ENCODE results near the gene DUOXA1.
"Not testable (repeated sequence)": the region's sequence is repeated elsewhere in the genome, so short reads cannot be mapped to it uniquely, and the experiment has no call there.

The DUOXA1 gene

DNA sequence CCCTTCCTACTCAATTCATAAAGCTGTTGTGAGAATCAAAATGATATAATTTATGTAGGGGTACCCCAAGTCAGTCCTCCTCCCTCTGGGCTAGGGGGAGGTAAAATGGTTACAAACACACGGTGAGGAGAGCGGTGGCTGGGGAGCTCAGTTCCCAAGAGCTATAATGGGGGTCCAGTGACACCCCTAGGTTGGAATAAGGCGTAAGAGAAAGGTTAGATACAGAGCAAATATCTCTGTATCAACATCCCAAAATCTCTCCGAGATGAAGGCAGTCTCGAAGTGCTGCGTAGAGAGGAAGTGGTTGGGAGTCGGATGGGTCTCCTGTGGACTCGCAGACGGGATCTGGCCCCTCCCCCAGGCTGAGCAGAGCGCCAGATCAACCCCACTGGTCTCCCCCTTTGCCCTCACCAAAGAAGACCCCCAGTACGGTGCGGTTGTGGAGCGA is 17.5 kb downstream of the DUOXA1 start:
- no peak for DNase-seq

DNA sequence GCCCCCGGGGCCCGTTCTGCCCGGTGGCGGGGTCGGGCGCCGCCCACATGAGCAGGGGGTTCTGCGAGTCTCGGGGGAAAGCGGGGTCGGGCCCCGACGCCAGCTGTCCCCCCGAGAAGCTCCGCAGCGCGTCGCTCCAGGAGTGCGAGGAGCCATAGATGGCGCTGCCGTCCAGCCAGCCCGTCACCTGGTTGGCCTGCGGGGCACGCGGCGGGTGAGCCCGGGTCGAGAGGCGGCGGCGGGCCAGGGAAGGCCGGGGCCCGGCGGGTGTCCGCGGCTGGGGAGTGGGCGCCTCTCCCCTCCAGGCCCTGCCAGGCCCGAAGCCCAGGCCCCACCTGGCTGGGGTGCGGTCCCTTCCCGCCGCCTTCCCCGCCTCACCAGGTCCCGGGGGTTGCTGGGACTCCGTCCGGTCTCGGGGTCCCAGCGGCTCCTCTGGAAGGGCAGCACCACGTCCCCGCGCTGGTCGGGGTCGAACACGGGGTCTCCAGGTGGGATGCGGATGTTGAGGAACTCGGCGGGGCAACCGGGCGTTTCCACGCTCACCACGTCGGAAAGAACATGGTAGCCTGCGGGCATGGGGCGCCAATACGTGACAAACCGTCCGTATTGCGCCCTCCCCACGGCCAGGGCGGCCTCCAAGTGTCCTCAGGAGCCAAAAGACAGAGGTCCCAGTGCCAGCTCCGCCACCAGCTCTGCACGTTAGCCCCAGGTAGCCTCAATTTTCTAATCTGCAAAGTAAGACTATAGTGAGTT is 18.1 kb downstream of the DUOXA1 start:
- no peak for DNase-seq

DNA sequence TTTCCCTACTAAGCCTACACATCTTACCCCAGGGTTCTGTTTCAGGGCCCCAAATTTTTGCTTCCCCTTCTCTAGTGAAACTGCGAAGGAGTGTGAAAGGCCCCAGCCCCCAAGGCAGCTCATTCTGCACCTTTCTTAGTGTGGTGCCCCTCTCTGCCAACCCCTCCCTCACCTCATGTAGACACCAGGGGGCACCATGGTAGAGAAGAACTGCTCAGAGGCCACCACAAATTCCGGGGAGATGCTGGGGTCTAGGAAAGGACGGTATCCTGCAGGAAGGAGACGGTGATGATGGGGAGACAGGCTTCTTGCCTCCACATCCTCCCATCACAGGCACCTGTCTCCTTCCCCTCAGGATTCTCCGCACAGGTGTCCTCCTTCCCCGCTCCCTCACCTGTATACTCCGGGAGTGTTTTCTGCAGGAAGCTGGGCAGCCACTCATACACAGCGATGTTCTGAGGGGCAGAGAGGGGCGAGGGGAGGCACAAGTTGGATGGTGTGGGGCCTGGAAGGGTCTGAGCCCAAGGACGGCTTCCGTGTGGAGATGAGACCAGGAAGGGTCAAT is 19.3 kb downstream of the DUOXA1 start:
- DNase-seq: no peak

DNA sequence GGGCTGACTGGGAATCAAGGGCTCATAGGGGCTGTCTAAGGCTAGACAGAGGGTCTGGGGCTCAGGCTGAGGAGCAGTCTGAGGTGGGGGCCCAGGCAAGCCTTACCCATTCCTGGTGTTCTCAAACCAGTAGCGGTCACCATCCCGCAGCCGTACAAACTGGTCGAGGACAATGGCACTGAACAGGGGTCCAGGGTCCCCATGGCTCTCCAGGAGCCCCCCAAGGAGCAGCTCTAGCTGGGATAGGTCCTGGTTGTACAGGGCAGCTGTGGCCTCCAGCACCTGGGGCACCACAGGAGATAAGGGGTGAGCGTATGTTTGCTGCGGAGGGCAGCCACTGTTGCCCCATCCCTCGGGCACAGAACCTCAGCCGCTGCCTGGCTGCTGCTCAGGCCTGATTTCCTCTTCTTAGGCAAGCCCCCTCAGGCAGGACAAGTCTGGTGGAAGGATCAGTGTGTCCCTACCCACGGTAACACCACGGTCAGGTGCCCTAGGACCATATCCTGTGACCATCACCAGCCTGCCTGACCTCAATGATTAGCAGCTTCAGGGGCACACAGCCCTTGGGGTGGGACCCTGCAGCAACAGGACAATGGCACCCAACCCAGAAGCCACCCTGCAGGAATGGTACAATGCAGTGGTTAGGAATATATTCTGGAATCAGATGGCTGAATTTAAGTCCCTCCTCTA is 21.6 kb downstream of the DUOXA1 start:
- DNase-seq: no peak

DNA sequence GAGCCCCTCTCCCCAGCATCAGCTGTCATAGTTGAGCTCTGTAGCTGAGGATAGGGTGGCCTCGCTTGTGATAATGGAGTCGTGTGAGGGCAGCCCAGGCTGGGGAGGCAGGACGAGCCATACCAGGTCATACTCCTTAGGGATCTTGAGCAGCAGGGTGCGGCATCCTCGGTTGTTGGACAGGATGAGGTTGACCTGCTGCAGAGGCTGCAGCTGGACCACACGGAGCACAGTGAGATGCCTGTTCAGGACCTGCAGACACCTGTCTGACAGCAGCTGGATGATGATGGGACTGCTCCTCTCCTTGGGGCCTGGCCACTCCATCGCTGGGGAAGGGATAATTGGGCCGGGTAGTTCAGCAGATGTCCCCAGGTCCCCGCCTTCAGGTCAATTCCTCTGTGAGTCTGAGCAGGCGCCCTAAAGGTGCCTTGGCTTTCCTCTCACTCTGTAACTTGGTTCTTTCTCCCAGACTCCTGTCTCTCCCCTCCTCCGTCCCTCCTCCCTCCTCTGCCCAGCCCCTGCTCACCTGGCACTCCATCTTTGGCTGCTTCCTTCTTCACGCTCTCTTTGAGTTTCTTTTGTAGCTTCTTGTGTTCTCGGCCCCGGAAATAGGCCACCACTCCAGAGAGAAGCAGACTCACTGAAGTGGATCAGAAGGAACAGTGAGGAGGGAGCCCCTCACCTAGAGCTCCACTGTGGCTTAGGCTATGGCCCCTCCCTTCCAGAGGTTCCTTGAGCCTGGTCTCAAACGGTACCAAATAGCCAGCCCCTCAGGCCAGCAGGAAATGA is 23.5 kb downstream of the DUOXA1 start:
- DNase-seq: no peak

DNA sequence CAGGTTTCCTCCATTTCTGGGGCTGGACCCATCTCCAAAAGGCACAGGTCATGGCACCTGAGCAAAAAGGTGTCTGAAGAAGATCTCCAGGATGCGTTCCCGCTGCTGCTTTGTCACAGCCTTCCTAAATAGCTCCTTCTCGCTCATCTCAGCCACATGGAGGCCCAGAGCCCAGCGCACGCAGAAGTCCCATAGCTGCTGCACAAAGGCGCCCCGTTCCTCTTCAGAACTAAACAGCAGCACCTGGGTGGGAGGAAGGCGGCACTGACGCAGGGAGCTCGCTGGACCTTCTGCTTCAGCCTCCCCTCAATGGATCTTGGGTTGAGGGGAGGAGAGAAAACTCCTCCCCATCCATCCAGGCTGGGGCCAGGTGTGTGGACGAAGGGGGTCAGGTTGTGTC is 24.1 kb downstream of the DUOXA1 start:
- DNase-seq: no peak

DNA sequence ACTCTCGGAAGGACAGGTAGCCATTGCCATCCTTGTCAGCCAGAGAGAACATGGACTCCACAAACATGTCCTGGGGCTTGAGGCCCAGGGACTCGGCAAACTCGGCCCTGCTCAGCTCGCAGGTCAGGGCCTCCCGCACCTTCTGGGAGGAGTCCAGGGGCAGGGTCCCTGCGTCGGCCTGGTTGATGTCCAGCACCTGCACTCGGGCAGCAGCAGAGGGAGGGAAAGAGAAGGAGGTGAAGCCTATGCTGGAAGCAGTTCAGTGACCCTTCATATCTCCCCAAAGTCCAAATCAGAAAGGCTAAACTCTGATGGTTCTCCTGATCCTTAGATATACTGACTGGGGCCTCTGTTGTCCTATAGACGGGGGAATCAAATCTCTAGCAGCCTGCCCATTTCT is 25.5 kb downstream of the DUOXA1 start:
- DNase-seq: not testable (repeated sequence)

DNA sequence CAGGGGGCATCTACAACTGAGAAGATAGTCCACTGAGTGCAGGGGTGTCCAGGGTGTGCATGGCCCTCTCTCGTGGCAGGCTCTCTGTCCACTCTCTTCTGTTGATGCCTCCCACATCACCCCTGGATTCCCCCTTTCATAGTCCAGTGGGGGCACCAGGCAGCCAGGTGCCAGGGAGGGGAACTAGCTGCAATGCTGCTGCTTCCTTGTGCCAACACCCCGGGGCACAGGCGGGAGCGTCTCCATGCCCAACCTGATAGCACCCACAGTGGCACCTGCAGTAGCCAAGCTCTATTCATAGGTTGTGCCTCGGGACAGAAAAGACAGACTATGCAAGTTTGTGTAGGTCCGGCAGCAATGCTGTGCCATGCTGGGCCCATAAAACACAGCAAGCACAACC is 27.5 kb downstream of the DUOXA1 start:
- no peak for DNase-seq

DNA sequence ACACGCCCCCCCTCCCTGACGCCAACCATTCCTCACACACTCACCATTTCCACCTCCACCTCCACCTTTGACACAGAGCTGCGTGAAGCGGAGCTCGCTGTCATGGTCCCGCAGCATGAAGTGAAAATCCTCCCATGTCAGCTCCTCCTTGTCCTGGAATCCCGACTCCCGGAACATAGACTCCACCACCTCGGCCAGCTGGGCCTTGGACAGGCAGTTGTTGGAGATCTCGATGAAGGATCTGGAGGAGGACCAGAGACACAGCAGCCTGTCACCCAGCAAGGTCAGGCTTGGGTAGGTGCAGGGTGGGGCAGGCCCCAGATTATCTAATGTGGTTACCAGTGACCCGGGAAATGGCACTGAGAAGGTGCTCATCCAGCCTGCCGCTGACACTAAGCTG is 27.9 kb downstream of the DUOXA1 start:
- no peak for DNase-seq

DNA sequence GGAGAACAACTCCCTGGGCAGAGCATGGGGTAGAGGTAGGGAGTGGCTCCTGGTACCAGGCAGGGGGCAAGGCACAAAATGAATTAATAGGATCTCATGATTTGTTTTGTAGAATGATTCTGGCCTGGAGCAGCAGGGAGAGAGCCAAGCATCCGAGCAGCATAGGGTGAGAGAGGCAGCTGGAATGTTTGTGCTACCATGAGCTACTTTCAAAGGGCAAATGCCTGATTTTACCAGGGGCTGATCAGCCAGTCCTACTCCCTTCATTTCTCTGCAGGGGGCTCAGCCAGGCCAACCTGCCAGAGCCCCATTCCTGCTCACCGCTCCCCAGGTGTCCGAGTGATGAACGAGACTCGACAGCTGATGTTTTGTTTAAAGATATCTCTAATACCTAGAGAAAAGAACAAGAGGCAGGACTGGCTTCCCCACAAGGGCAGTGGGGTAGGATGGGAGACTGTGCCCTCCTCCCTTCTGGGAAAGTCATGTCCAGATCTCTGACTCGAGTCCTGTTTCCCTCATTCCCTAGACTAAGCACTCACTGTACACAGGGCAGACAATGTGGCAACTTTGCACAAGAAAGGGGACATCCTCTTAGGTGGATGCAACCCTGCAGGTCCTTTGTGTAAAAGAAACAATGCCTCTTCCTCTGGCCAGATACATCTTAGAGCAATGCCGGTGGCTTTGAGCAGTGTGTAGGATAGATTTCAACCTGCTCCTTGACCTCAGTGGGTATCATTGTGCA is 28.6 kb downstream of the DUOXA1 start:
- DNase-seq: no peak

DNA sequence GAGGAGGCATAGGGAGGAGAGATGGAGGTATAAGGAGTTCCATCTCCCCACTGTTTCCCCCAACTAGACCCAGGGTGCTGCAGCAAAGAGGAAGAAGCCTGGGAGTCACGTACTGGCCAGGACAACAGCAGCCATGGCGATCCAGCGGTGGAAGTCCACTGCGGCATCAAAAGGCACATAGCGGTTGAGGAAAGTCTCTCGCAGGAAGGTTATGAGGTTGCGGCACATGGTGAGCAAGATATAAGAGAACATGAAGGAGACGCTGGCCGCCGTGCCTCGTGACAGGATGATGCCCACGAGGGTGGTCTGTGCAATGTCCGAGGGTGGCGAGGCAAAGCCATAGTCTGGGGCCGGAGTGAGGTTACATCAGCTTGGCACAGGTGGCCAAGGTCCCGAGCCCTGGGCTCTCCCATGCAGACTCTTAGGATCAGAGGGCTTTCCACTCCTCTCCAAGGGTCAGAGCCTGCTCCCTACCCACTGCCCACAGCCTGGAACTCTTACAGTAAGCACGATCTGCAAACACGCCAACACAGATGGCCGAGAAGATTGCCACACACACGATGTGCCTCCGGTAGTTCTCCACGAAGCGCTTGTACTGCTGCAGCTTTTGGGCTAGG is 30.0 kb downstream of the DUOXA1 start:
- no peak for DNase-seq

DNA sequence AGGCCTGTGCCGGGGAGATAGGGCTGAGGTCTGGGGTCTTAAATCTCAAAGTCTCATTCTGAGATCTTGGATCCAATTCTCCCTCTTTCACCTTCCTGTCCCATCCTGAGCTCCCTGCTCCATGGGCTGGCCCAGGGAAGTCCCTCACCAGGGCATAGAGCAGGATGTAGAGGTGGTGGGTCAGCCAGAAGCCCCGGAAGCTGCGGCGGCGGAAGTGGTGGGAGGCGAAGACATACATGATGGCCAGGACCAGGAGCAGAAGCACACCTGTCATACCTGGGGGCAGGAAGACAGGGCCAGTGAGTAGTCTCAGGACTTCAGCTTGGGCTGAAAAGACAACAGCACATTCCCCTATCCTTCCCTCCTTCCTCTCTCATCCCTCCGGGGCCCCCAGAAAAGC is 32.2 kb downstream of the DUOXA1 start:
- no peak for DNase-seq

DNA sequence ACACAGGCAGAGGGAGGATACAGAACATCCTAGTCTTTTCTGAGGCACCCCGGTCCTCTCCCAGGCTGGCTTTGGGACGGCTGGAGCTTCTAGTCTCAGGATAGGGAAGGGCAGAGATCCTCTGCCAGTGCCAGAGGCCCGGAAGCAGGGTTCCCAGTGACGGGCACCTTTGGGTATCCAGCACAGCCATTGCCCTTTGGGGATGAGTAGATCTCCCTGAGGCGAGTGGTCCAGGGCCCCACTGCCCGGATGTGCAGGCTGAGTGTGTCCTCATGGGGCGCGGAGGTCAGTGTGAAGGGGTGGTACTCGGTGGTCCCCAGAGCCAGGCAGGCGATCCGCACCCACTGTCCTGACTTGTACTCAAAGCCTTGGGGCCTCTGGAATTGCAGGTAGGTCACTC is 34.0 kb downstream of the DUOXA1 start:
- DNase-seq: no peak

DNA sequence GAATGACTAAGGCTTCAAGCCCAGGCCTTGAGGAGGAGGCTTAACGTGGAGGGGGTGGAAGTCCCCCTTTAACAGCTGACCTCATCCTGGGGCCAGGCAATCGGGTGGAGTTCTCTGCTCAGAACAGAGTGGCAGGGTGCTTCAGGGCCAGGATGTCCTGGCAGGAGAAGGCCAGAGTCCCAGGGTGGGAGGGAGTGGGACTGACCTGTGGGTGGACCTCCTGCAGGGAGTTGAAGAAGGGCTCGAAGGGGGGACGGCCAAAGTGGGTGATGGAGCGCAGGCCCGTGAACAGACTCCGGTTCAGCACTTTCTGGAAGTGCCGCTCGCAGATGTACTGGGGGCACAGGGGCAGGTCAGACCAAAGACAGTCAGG is 35.3 kb downstream of the DUOXA1 start:
- DNase-seq: no peak

DNA sequence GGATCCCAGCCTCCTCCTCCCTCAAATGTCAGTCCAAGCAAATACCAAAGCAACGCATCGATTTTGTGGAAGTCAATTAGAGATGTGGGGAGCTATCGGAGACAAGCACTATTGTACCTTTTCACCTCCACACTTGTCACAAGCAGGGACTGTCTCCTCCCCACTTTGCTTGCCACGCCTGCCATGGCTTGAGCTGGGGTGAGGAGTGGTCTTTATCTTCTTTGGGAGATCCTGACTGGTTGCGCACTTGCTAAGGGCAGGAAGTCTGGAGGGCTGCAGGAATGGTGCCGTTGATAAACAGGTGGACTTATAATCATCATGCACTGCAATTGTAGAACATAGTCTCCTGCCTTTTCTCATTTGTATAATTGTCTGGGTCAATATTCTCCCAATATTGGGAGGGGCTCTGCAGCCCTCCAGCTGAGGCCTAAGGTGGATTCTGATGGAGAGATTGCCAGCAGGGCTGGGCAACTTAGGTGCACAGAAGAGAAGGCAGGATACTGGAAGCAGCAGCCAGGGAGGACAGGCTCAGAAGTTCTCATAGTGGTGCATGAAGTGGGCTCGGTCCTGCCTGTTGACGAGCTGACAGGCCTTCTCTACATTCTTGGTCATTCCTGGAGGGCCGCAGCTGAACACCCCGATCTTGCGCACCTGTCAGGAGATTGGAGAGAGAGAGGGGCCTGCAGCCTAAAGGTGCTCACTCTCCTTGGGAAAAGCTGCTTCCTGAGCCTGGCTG is 35.9 kb downstream of the DUOXA1 start:
- no peak for DNase-seq

DNA sequence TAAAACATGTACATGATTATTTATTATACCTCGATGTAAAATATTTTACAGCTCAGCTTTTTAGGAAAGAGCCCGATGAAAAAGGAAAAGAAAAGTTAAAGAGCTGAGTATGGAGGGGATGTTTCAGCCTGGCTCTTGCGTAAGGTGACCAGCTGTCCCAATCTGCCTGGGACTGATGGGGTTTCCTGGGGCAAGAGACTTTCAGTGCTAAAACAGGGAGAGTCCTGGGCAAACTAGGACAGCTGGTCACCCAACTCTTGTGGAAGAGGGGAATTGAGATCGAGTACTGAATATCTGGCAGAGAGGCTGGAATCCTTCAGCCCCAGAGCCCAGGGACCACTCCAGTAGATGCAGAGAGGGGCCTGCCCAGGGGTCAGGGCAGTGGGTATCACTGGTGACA is 36.7 kb downstream of the DUOXA1 start:
- DNase-seq: no peak

DNA sequence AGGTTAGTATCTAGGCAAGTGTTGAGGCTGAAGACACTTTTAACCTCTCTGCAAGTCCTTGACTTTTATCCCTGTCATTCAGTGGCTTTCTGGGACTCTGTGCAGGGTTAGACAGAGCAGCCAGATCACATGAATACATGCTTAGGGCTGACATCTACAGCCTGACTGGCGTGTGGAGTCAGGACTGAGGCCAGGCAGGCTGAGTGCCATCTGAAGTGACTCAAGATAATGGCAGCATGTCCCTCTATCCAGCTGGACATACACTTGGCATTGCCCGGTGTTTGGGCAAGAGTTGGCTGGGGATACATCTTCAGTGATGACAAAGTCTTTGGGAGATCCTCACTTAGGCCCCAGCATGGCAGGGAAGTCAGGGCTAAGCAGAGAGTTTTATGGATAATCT is 38.1 kb downstream of the DUOXA1 start:
- DNase-seq: no peak

DNA sequence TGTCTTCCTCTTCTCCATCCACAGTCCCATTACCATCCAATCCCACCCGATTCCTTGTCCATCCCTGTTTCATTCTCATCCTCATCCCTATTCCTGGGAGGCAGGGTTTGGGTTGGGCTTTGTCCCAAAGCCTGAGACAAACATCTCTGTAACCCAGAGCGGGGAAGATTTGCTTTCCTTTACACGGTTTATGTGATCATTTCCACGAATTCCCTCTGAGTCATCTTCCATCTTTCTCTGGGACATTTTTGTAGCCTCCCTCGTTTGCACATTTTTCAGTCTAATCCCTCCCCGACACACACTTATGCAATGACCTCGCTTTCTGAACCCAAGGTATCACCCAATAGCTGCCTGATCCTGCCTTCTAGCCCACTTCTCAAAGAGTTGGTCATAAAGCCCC is 38.5 kb downstream of the DUOXA1 start:
- no peak for DNase-seq

DNA sequence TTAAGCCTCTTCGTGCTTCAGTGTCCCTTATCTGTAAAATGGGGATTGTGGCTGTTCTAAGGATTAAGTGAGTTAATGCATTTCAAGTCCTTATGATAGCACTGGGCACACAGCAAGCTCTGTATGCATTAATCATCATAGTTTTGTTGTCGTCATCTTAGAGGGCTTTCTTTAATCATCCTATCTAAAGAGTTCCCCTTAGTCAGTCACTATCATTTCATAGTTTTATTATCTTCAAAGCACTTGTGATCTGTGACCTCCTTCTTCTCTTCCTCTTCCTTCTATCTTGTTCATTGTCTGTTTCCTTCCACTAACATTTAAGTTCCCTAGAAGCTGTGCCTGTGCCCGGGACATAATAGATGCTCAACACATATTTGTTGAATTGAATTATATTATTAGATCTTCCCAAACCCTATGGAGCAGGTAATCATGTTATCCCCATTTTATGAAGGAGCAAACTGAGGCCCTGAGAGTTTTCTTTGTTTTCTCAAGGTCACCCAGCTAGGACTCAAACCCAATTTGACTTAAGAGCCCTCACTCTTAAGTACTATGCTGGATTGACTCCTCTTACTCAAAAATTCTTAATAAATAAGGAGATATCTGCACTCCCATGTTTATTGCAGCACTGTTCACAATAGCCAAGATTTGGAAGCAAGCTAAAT is 39.8 kb downstream of the DUOXA1 start:
- DNase-seq: no peak

DNA sequence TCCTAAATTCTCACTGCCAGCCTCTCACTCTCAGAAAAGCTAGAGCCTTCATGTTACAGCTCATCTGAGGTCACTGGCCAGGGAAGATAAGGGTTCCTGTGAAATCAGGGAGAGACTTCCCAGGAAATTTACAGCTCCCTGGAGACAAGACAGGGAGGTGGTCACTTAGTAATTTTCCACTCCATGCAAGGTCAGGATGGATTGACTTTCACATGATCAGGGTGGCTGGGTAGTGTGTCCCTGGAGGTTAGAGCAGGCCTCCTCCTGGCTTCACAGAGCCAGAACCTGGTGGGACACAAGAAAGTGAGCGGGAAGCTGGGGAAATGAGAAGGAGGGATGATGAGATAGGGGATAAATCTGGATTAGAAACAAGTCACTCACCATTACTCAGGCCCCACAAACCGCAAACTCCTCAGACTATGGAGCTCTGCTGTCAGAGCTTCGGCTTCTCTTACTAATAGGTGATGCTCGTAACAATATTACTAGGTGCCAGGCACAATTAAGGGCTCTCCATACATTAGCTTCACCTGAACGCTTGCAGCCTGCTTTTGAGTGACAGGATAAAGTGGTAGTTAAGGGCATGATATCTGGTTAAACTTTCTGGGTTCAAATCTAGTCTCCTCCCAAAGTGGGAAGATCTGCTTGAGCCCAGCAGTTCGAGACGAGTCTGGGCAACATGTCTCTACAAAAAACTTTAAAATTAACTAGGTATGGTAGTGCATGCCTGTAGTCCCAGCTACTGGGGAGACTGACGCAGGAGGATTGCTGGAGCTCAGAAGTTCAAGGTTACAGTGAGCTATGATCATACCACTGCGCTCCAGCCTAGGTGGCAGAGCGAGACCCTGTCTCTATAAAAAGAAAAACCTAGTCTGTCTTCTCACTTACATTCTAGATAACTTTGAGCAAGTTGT is 40.6 kb downstream of the DUOXA1 start:
- no peak for DNase-seq

Measured in stimulated activated CD4-positive, alpha-beta T cell treated with anti-CD3 and anti-CD28 coated beads, Interleukin-4, amount 100 ng/mL, for 24 hours (primary cell).